ENCODE measurements around the gene HOXB8.

Gene HOXB8

GRCh38 chr17:48624544-48625494, 9.7 kb upstream of the HOXB8 start:
- peak; percentile 11 for DNase-seq

GRCh38 chr17:48624118-48624517, 9.0 kb upstream of the HOXB8 start:
- DNase-seq, result no peak

- DNase-seq, result no peak
These were observed 8.5 kb upstream of the HOXB8 start for GRCh38 chr17:48623583-48623982.

- DNase-seq, result no peak
These were observed 7.8 kb upstream of the HOXB8 start for GRCh38 chr17:48622857-48623256.

GRCh38 chr17:48621410-48622392, 6.6 kb upstream of the HOXB8 start:
- no peak for DNase-seq

GRCh38 chr17:48620461-48621139, 5.5 kb upstream of the HOXB8 start:
- no peak for DNase-seq

GRCh38 chr17:48619826-48620449, 4.8 kb upstream of the HOXB8 start:
- no peak for DNase-seq

GRCh38 chr17:48618256-48618896, 3.3 kb upstream of the HOXB8 start:
- DNase-seq, result peak; percentile 77

- DNase-seq, result no peak
These were observed 2.6 kb upstream of the HOXB8 start for GRCh38 chr17:48617471-48618255.

- no peak for DNase-seq
These were observed 1.8 kb upstream of the HOXB8 start for GRCh38 chr17:48616717-48617470.

- DNase-seq, result no peak
These were observed 1.0 kb upstream of the HOXB8 start for GRCh38 chr17:48615963-48616716.

- peak; percentile 23 for DNase-seq
These were observed 1.0 kb downstream of the HOXB8 start for GRCh38 chr17:48613862-48614694.

GRCh38 chr17:48612854-48613691, 2.0 kb downstream of the HOXB8 start:
- DNase-seq, result peak; percentile 68

GRCh38 chr17:48612456-48612853, 2.6 kb downstream of the HOXB8 start:
- peak; percentile 55 for DNase-seq

- peak; percentile 74 for DNase-seq
These were observed 3.2 kb downstream of the HOXB8 start for GRCh38 chr17:48611681-48612455.

GRCh38 chr17:48611213-48611612, 3.9 kb downstream of the HOXB8 start:
- DNase-seq, result peak; percentile 60
